Panc1 (cell line): ENCODE measurements around the gene CLEC2L. TPM values are rescaled to one million over a fixed set of nuclear protein-coding genes. Genes with fewer than 3 reads are reported as not detected.

Experiments used
- ATAC-seq: fragments of 200-7000 bp; cut with Tn5 transposase; 2 replicates; pipeline ENCODE4 v1.9.1; 2020; ENCODE audit warnings: mild to moderate bottlenecking, moderate library complexity
- BruUV-seq: library from RNA; stranded (reverse); fragments of 400-500 nt; replicated peaks from 2 replicates; lab custom pipeline; 2021; lab: Mats Ljungman, UMichigan
- CTCF ChIA-PET: fragments of 300-600 bp; sonication (Branson Sonifier 250); formaldehyde crosslinking; loops from one replicate; lab custom pipeline; 2022; ENCODE audit warnings: antibody characterized with exemption; lab: Charles Lee
- POLR2A ChIA-PET: fragments of 300-600 bp; sonication (Branson Sonifier 250); formaldehyde crosslinking; loops from one replicate; lab custom pipeline; 2022; ENCODE audit warnings: antibody characterized with exemption; lab: Charles Lee
- DNase-seq: peaks from one replicate; pipeline ENCODE4 v3.0.0-alpha.2; 2010; ENCODE audit warnings: low read depth, low spot score
- H3K27ac ChIP-seq: 2 replicates; pipeline ENCODE4 v1.5.1; 2011; ENCODE audit warnings: mild to moderate bottlenecking, low read length, inconsistent platforms
- H3K27me3 ChIP-seq: fragments of 200-500 bp; sonication (Bioruptor generic); 2 replicates; pipeline ENCODE4 v1.6.0; 2014; ENCODE audit warnings: low read length, inconsistent platforms; ENCODE audit not compliant: control insufficient read depth, insufficient read depth
- H3K36me3 ChIP-seq: fragments of 200-500 bp; sonication (Bioruptor generic); 2 replicates; pipeline ENCODE4 v1.5.1; 2014; ENCODE audit warnings: inconsistent platforms, mild to moderate bottlenecking, low read length, moderate library complexity; ENCODE audit not compliant: control insufficient read depth, insufficient read depth
- H3K4me1 ChIP-seq: 2 replicates; pipeline ENCODE4 v1.5.1; 2011; ENCODE audit warnings: inconsistent platforms, mild to moderate bottlenecking, low read length, moderate library complexity; ENCODE audit not compliant: control insufficient read depth, insufficient read depth
- H3K4me3 ChIP-seq, 2 experiments: 2 replicates each; pipeline ENCODE4 v1.5.1; 2011 to 2012; ENCODE audit warnings: low read depth in 2 of 2, low read length in 2 of 2, mild to moderate bottlenecking in 2 of 2, inconsistent platforms in 1 of 2, moderate library complexity in 1 of 2
- H3K9me3 ChIP-seq: fragments of 200-500 bp; sonication (Bioruptor generic); 2 replicates; pipeline ENCODE4 v1.5.1; 2014; ENCODE audit warnings: low read depth, mild to moderate bottlenecking, inconsistent platforms, low read length, moderate library complexity; ENCODE audit not compliant: control insufficient read depth, insufficient read depth
- POLR2AphosphoS5 ChIP-seq: IDR thresholded peaks from 2 replicates; pipeline ENCODE4 v1.6.1; 2012; ENCODE audit warnings: mild to moderate bottlenecking, low read depth, low read length, moderate library complexity
- REST ChIP-seq, 2 experiments: IDR thresholded peaks; 2 replicates each; pipeline ENCODE4 v1.6.1; 2011 to 2012; ENCODE audit warnings: low read depth in 2 of 2, control low read depth in 1 of 2, low read length in 1 of 2, mild to moderate bottlenecking in 1 of 2, moderate library complexity in 1 of 2; ENCODE audit not compliant: insufficient read depth in 1 of 2
- SIN3A ChIP-seq: IDR thresholded peaks from 2 replicates; pipeline ENCODE4 v1.6.1; 2012; ENCODE audit warnings: low read depth, mild to moderate bottlenecking, low read length, moderate library complexity, borderline replicate concordance; ENCODE audit not compliant: insufficient read depth
- TCF7L2 ChIP-seq: IDR thresholded peaks from 2 replicates; pipeline ENCODE4 v1.6.1; 2011; ENCODE audit warnings: mild to moderate bottlenecking, low read depth, low read length, inconsistent platforms
- in situ Hi-C: cut with HindIII; loops from 2 replicates; pipeline ENCODE4 v1.10.0; 2016; ENCODE audit warnings: low sequenced_read_pairs, low pct_unique_long_range_greater_than_20kb
- intact Hi-C: fragments of 100-400 bp; cut with micrococcal nuclease; formaldehyde crosslinking; loops from one replicate; pipeline ENCODE4 v1.10.0; 2022; ENCODE audit not compliant: unreplicated experiment
- total RNA-seq: library from RNA; stranded (reverse); gene quantifications from one replicate; pipeline ENCODE4 v1.2.1, GENCODE V29; 2021; ENCODE audit not compliant: unreplicated experiment
- TF ChIP-seq, protein P1 (sequence below): fragments of 450-650 bp; IDR thresholded peaks from 2 replicates; pipeline ENCODE4 v1.5.1; 2017; ENCODE audit warnings: mild to moderate bottlenecking

CLEC2L gene
- total RNA-seq, 1 experiment from 2014 or later = not detected

DNA sequence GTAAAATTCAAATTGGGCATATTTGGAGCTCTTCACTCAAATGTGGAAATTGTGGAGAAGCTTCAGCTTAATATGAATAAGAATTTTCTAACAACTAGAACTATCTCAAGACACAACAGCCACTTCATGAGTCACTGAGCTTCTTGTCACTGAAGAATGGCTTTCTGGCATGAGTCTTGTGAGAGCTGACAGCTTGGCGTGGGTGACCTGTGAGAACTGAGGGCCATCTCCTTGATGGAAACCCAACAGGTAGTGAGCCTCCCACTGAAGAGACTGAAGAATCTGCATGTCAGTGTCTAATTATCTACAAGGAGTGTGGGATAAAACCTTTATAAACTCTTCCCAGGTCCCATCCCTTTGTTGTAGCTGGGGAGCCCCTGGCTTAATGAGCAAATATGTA lies 66.0 kb downstream of the CLEC2L start:
- in situ Hi-C loops = no loop called here
- Histone ChIP-seq H3K4me3 (no peak overlapping the region), H3K4me1 (no peaks in the 10 kb centered on the region), H3K9me3 (no peaks in the 10 kb centered on the region), H3K27ac (no peak overlapping the region), H3K27me3 (no peaks in the 10 kb centered on the region), H3K36me3 (no peaks in the 10 kb centered on the region)
- no peak for ATAC-seq
- ChIA-PET CTCF (no interaction called here), POLR2A (interaction anchor here (0.5 to 0.6 kb wide), 3 partner anchors 44 to 154 kb away, joined by 3 to 5 read pairs (median 3); no protein-coding TSS in a partner anchor)
- TF ChIP-seq, protein P1, sequence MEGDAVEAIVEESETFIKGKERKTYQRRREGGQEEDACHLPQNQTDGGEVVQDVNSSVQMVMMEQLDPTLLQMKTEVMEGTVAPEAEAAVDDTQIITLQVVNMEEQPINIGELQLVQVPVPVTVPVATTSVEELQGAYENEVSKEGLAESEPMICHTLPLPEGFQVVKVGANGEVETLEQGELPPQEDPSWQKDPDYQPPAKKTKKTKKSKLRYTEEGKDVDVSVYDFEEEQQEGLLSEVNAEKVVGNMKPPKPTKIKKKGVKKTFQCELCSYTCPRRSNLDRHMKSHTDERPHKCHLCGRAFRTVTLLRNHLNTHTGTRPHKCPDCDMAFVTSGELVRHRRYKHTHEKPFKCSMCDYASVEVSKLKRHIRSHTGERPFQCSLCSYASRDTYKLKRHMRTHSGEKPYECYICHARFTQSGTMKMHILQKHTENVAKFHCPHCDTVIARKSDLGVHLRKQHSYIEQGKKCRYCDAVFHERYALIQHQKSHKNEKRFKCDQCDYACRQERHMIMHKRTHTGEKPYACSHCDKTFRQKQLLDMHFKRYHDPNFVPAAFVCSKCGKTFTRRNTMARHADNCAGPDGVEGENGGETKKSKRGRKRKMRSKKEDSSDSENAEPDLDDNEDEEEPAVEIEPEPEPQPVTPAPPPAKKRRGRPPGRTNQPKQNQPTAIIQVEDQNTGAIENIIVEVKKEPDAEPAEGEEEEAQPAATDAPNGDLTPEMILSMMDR = no peak
- TF ChIP-seq TCF7L2 = no peak
- TF ChIP-seq POLR2AphosphoS5 = no peak
- TF ChIP-seq SIN3A = no peak
- TF ChIP-seq REST (IDR thresholded peaks at IDR 0.05; ENCODE audit: insufficient read depth in 1 of 2, low read depth in 2 of 2, low read length in 1 of 2) = no peak
- intact Hi-C loops = no loop called here
- BruUV-seq = no TSS peak
- no peak for DNase-seq

DNA sequence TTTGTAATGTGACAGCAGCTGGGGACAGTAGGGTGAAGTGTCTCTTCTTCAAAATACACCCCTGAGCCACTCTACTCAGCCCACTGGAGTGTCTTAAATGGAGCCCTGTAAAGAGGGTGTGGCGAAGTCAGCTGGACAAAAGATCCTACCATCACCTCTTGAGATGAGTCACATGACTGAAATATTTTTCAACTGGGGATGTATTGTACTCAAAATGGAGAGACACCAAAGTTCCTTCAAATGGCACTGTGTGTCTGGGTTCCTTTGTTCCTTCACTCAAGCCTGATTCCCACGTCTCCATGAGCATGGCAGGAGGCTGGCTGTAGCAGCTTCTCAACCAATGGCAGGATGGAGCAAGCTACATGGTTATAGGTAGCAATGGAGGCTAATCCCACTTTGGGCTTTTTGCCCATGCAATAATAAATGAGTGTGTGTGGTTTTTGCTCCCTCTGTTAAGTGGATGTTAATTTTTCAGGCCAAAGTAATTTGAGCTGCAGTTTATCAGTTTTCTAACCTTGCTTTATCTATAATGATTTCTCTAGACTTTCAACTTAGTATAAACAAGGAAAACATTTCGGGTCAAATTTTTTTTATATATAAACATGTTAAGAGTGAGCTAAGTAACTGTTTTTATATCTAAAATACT lies 68.2 kb downstream of the CLEC2L start:
- no peaks in the 10 kb centered on the region for H3K9me3 ChIP-seq
- no peaks in the 10 kb centered on the region for H3K27me3 ChIP-seq
- TF ChIP-seq, protein P1 = no peak
- no peak for TF ChIP-seq TCF7L2
- in situ Hi-C loops (no loop called here), intact Hi-C loops (no loop called here)
- CTCF ChIA-PET = no interaction called here
- H3K27ac ChIP-seq = no peak overlapping the region
- no peak for DNase-seq
- ATAC-seq = no peak
- H3K4me1 ChIP-seq = no peaks in the 10 kb centered on the region
- no TSS peak for BruUV-seq
- POLR2A ChIA-PET = no interaction called here
- no peak overlapping the region for H3K4me3 ChIP-seq
- H3K36me3 ChIP-seq = peaks cover 4% of the 10 kb centered on the region; the same call in 1 of the 2 replicates
